Measurements from ENCODE around the gene PRR29.
"Not testable (repeated sequence)": the region's sequence is repeated elsewhere in the genome, so short reads cannot be mapped to it uniquely, and the experiment has no call there.

GRCh38 chr17:63982641-63983040, 15.5 kb upstream of the PRR29 start:
- TF ChIP-seq EZH2phosphoT487 (IDR thresholded peaks at IDR 0.05; ENCODE audit: borderline replicate concordance, low read length); CTCF (IDR thresholded peaks at IDR 0.05; ENCODE audit: low read depth, low read length, poor library complexity, severe bottlenecking): not testable (repeated sequence)
